ENCODE measurements around the gene ERBB4. TPM values are rescaled to one million over a fixed set of nuclear protein-coding genes. Genes with fewer than 3 reads are reported as not detected.

The ERBB4 gene
- total and polyA plus RNA-seq, 10 of the 15 experiments (the other 5 are each of a cell fraction or from before 2014, with no cell fraction given), result under 0.01 to 0.23 (median 0.01) TPM; not detected in 4

DNA sequence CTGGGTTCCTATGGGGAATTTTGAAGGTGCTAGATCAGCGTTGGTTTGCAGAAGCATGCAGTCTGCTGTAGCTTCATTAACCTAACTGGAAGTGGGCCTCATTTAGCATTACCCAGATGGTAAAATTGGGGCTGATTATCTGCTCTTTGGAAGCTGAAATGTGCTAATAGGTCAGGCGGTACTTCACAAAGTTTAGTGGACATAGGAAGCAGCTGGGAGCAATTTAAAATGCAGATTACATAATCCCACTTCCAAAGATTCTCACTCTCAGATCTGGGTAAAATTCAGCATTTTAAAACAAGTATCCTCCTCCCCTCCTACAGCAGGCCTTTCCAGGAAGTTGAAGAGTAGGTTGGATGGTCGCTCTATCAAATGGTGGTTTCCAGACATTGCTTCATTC is 1075.2 kb downstream of the ERBB4 start (continued):
- TF ChIP-seq, protein P1, sequence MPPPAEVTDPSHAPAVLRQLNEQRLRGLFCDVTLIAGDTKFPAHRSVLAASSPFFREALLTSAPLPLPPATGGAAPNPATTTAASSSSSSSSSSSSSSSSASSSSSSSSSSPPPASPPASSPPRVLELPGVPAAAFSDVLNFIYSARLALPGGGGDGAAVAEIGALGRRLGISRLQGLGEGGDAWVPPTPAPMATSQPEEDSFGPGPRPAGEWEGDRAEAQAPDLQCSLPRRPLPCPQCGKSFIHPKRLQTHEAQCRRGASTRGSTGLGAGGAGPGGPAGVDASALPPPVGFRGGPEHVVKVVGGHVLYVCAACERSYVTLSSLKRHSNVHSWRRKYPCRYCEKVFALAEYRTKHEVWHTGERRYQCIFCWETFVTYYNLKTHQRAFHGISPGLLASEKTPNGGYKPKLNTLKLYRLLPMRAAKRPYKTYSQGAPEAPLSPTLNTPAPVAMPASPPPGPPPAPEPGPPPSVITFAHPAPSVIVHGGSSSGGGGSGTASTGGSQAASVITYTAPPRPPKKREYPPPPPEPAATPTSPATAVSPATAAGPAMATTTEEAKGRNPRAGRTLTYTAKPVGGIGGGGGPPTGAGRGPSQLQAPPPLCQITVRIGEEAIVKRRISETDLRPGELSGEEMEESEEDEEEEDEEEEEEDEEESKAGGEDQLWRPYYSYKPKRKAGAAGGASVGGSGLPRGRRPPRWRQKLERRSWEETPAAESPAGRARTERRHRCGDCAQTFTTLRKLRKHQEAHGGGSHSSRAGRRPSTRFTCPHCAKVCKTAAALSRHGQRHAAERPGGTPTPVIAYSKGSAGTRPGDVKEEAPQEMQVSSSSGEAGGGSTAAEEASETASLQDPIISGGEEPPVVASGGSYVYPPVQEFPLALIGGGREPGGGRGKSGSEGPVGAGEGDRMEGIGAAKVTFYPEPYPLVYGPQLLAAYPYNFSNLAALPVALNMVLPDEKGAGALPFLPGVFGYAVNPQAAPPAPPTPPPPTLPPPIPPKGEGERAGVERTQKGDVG (CRISPR knock-in tag; IDR thresholded peaks at IDR 0.05), result no peak
- TF ChIP-seq, protein P2, sequence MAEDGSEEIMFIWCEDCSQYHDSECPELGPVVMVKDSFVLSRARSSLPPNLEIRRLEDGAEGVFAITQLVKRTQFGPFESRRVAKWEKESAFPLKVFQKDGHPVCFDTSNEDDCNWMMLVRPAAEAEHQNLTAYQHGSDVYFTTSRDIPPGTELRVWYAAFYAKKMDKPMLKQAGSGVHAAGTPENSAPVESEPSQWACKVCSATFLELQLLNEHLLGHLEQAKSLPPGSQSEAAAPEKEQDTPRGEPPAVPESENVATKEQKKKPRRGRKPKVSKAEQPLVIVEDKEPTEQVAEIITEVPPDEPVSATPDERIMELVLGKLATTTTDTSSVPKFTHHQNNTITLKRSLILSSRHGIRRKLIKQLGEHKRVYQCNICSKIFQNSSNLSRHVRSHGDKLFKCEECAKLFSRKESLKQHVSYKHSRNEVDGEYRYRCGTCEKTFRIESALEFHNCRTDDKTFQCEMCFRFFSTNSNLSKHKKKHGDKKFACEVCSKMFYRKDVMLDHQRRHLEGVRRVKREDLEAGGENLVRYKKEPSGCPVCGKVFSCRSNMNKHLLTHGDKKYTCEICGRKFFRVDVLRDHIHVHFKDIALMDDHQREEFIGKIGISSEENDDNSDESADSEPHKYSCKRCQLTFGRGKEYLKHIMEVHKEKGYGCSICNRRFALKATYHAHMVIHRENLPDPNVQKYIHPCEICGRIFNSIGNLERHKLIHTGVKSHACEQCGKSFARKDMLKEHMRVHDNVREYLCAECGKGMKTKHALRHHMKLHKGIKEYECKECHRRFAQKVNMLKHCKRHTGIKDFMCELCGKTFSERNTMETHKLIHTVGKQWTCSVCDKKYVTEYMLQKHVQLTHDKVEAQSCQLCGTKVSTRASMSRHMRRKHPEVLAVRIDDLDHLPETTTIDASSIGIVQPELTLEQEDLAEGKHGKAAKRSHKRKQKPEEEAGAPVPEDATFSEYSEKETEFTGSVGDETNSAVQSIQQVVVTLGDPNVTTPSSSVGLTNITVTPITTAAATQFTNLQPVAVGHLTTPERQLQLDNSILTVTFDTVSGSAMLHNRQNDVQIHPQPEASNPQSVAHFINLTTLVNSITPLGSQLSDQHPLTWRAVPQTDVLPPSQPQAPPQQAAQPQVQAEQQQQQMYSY (CRISPR knock-in tag; IDR thresholded peaks at IDR 0.05), result no peak
- no peak for TF ChIP-seq MXI1 (IDR thresholded peaks at IDR 0.05; ENCODE audit: low read depth, low read length)
- TF ChIP-seq, protein P3, sequence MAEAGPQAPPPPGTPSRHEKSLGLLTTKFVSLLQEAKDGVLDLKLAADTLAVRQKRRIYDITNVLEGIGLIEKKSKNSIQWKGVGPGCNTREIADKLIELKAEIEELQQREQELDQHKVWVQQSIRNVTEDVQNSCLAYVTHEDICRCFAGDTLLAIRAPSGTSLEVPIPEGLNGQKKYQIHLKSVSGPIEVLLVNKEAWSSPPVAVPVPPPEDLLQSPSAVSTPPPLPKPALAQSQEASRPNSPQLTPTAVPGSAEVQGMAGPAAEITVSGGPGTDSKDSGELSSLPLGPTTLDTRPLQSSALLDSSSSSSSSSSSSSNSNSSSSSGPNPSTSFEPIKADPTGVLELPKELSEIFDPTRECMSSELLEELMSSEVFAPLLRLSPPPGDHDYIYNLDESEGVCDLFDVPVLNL (IDR thresholded peaks at IDR 0.05; ENCODE audit: low read depth, low read length), result no peak
- TF ChIP-seq, protein P4, sequence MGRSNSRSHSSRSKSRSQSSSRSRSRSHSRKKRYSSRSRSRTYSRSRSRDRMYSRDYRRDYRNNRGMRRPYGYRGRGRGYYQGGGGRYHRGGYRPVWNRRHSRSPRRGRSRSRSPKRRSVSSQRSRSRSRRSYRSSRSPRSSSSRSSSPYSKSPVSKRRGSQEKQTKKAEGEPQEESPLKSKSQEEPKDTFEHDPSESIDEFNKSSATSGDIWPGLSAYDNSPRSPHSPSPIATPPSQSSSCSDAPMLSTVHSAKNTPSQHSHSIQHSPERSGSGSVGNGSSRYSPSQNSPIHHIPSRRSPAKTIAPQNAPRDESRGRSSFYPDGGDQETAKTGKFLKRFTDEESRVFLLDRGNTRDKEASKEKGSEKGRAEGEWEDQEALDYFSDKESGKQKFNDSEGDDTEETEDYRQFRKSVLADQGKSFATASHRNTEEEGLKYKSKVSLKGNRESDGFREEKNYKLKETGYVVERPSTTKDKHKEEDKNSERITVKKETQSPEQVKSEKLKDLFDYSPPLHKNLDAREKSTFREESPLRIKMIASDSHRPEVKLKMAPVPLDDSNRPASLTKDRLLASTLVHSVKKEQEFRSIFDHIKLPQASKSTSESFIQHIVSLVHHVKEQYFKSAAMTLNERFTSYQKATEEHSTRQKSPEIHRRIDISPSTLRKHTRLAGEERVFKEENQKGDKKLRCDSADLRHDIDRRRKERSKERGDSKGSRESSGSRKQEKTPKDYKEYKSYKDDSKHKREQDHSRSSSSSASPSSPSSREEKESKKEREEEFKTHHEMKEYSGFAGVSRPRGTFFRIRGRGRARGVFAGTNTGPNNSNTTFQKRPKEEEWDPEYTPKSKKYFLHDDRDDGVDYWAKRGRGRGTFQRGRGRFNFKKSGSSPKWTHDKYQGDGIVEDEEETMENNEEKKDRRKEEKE (IDR thresholded peaks at IDR 0.05), result no peak
- no peak for TF ChIP-seq KLF5 (IDR thresholded peaks at IDR 0.05; ENCODE audit: partially characterized antibody)
- no peak for TF ChIP-seq YBX1 (IDR thresholded peaks at IDR 0.05)
- TF ChIP-seq, protein P5, sequence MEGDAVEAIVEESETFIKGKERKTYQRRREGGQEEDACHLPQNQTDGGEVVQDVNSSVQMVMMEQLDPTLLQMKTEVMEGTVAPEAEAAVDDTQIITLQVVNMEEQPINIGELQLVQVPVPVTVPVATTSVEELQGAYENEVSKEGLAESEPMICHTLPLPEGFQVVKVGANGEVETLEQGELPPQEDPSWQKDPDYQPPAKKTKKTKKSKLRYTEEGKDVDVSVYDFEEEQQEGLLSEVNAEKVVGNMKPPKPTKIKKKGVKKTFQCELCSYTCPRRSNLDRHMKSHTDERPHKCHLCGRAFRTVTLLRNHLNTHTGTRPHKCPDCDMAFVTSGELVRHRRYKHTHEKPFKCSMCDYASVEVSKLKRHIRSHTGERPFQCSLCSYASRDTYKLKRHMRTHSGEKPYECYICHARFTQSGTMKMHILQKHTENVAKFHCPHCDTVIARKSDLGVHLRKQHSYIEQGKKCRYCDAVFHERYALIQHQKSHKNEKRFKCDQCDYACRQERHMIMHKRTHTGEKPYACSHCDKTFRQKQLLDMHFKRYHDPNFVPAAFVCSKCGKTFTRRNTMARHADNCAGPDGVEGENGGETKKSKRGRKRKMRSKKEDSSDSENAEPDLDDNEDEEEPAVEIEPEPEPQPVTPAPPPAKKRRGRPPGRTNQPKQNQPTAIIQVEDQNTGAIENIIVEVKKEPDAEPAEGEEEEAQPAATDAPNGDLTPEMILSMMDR (IDR thresholded peaks at IDR 0.05 in 2 of 3, conservative IDR thresholded peaks at IDR 0.05 in 1 of 3; ENCODE audit: control insufficient read depth in 2 of 3, extremely low read depth in 1 of 3, insufficient read depth in 1 of 3, low read depth in 3 of 3, low read length in 3 of 3), result no peak
- no peak for TF ChIP-seq PAX8 (IDR thresholded peaks at IDR 0.05)
- TF ChIP-seq, protein P6, sequence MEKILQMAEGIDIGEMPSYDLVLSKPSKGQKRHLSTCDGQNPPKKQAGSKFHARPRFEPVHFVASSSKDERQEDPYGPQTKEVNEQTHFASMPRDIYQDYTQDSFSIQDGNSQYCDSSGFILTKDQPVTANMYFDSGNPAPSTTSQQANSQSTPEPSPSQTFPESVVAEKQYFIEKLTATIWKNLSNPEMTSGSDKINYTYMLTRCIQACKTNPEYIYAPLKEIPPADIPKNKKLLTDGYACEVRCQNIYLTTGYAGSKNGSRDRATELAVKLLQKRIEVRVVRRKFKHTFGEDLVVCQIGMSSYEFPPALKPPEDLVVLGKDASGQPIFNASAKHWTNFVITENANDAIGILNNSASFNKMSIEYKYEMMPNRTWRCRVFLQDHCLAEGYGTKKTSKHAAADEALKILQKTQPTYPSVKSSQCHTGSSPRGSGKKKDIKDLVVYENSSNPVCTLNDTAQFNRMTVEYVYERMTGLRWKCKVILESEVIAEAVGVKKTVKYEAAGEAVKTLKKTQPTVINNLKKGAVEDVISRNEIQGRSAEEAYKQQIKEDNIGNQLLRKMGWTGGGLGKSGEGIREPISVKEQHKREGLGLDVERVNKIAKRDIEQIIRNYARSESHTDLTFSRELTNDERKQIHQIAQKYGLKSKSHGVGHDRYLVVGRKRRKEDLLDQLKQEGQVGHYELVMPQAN (conservative IDR thresholded peaks at IDR 0.05), result no peak
- no peak for TF ChIP-seq CHD4 (IDR thresholded peaks at IDR 0.05)
- TF ChIP-seq, protein P7, sequence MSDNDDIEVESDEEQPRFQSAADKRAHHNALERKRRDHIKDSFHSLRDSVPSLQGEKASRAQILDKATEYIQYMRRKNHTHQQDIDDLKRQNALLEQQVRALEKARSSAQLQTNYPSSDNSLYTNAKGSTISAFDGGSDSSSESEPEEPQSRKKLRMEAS (IDR thresholded peaks at IDR 0.05; ENCODE audit: low read depth, low read length), result no peak
- no peak for TF ChIP-seq RAD21 (IDR thresholded peaks at IDR 0.05; ENCODE audit: insufficient read depth, low read depth, low read length)
